ENCODE results near the gene OXGR1.

- TF ChIP-seq POLR2A (IDR thresholded peaks at IDR 0.05): no peak
- TF ChIP-seq CTCF (IDR thresholded peaks at IDR 0.05): no peak
Observed at GRCh38 chr13:97017322-97017721, 23.0 kb upstream of the OXGR1 start.

All from right lobe of liver (tissue), 4 donors.